HEK293 (cell line): ENCODE measurements around the gene TLK1.

Experiments used
- ATF2 ChIP-seq: fragments of 450-650 bp; formaldehyde crosslinking; IDR thresholded peaks from 2 replicates; pipeline ENCODE4 v1.5.1; 2016; ENCODE audit warnings: missing biosample characterization, missing genetic modification characterization, low read depth
- CTCF ChIP-seq: fragments of 450-650 bp; formaldehyde crosslinking; IDR thresholded peaks from 2 replicates; pipeline ENCODE4 v1.5.1; 2016; ENCODE audit warnings: missing biosample characterization, missing genetic modification characterization
- ELK4 ChIP-seq: IDR thresholded peaks from 2 replicates; pipeline ENCODE4 v1.6.1; 2011; ENCODE audit warnings: mild to moderate bottlenecking, low read depth, low read length, borderline replicate concordance
- IKZF3 ChIP-seq: fragments of 450-650 bp; IDR thresholded peaks from 2 replicates; pipeline ENCODE4 v1.5.0; 2018; ENCODE audit warnings: missing biosample characterization, mild to moderate bottlenecking, missing genetic modification characterization, moderate library complexity
- PBX3 ChIP-seq: sonication (generic); formaldehyde crosslinking; IDR thresholded peaks from 2 replicates; pipeline ENCODE4 v1.8.1; 2022; ENCODE audit warnings: mild to moderate bottlenecking, moderate library complexity, missing genetic modification reagents
- YY1 ChIP-seq: fragments of 450-650 bp; formaldehyde crosslinking; IDR thresholded peaks from 2 replicates; pipeline ENCODE4 v1.5.1; 2018; ENCODE audit warnings: missing biosample characterization, missing genetic modification characterization
- ZBTB11 ChIP-seq: fragments of 450-650 bp; formaldehyde crosslinking; conservative IDR thresholded peaks from 2 replicates; pipeline ENCODE4 v1.5.1; 2016; ENCODE audit warnings: low read depth, missing biosample characterization, missing genetic modification characterization
- ZBTB48 ChIP-seq: fragments of 450-650 bp; formaldehyde crosslinking; IDR thresholded peaks from 2 replicates; pipeline ENCODE4 v1.5.1; 2016; ENCODE audit warnings: missing biosample characterization, missing genetic modification characterization
- ZBTB7A ChIP-seq: fragments of 450-650 bp; formaldehyde crosslinking; IDR thresholded peaks from 2 replicates; pipeline ENCODE4 v1.5.1; 2016; ENCODE audit warnings: low read depth, missing biosample characterization, missing genetic modification characterization
- ZNF274 ChIP-seq, 2 experiments: fragments of 200-500 bp in 1 of 2; fragments of 450-650 bp in 1 of 2; sonication (Bioruptor generic) in 1 of 2; formaldehyde crosslinking in 1 of 2; IDR thresholded peaks; 2 replicates each; pipeline versions ENCODE4 v1.5.1 to v1.6.1; 2014 to 2016; ENCODE audit warnings: borderline replicate concordance in 1 of 2, inconsistent platforms in 1 of 2, low read length in 1 of 2, missing biosample characterization in 1 of 2, missing genetic modification characterization in 1 of 2
- ZNF76 ChIP-seq: fragments of 450-650 bp; formaldehyde crosslinking; IDR thresholded peaks from 2 replicates; pipeline ENCODE4; 2016; ENCODE audit warnings: low read depth, missing biosample characterization, missing genetic modification characterization, borderline replicate concordance

- TF ChIP-seq IKZF3 (tag by site-specific recombination): no peak
- TF ChIP-seq ATF2 (tag by site-specific recombination): no peak
- no peak for TF ChIP-seq ZBTB48 (tag by site-specific recombination)
- no peak for TF ChIP-seq ZNF274 (IDR thresholded peaks at IDR 0.05; ENCODE audit: low read length)
- TF ChIP-seq ZNF274 (tag by site-specific recombination; IDR thresholded peaks at IDR 0.05; ENCODE audit: borderline replicate concordance): no peak
- TF ChIP-seq YY1 (tag by site-specific recombination): no peak
- TF ChIP-seq ZBTB7A (tag by site-specific recombination): no peak
- TF ChIP-seq CTCF: no peak
- TF ChIP-seq PBX3 (CRISPR knock-in tag): no peak
- no peak for TF ChIP-seq ZNF76
- TF ChIP-seq ZBTB11 (tag by site-specific recombination): no peak
- no peak for TF ChIP-seq ELK4
Measured at GRCh38 chr2:171109020-171109419, 51.7 kb downstream of the TLK1 start.
